SK-N-SH treated with all-trans-retinoic acid at 6 μM for 48 hours (cell line): ENCODE results near the gene TMEM141.
"Not testable (repeated sequence)": the region's sequence is repeated elsewhere in the genome, so short reads cannot be mapped to it uniquely, and the experiment has no call there.

Experiments used
- ATAC-seq: fragments of 200-7000 bp; cut with Tn5 transposase; 3 replicates; pipeline ENCODE4 v1.9.1; 2020; ENCODE audit warnings: mild to moderate bottlenecking, moderate library complexity
- ARNTL ChIP-seq: fragments of 450-650 bp; formaldehyde crosslinking; IDR thresholded peaks from 2 replicates; pipeline ENCODE4 v1.5.0; 2020; ENCODE audit warnings: low read depth, mild to moderate bottlenecking, moderate library complexity, borderline replicate concordance
- BACH2 ChIP-seq: fragments of 250-450 bp; sonication (Bioruptor Pico); IDR thresholded peaks from 2 replicates; pipeline ENCODE4 v1.9.0; 2021; ENCODE audit warnings: mild to moderate bottlenecking, borderline replicate concordance
- CSDC2 ChIP-seq: fragments of 250-450 bp; sonication (Bioruptor Pico); IDR thresholded peaks from 2 replicates; pipeline ENCODE4 v1.5.0; 2020; ENCODE audit warnings: mild to moderate bottlenecking, moderate library complexity
- ESRRG ChIP-seq: fragments of 250-450 bp; sonication (Bioruptor Pico); IDR thresholded peaks from 2 replicates; pipeline ENCODE4 v1.6.1; 2021; ENCODE audit warnings: mild to moderate bottlenecking
- GLIS3 ChIP-seq: fragments of 250-450 bp; sonication (Bioruptor Pico); IDR thresholded peaks from 2 replicates; pipeline ENCODE4 v1.5.0; 2020; ENCODE audit warnings: mild to moderate bottlenecking, moderate library complexity
- ISL1 ChIP-seq: fragments of 250-450 bp; sonication (Bioruptor Pico); IDR thresholded peaks from 2 replicates; pipeline ENCODE4 v2.1.2; 2022; ENCODE audit warnings: mild to moderate bottlenecking, moderate library complexity
- OSR1 ChIP-seq: fragments of 250-450 bp; sonication (Bioruptor Pico); IDR thresholded peaks from 2 replicates; pipeline ENCODE4 v1.8.0; 2022; ENCODE audit warnings: moderate library complexity, mild to moderate bottlenecking, inconsistent platforms
- PPARA ChIP-seq: fragments of 250-450 bp; sonication (Bioruptor Pico); IDR thresholded peaks from 2 replicates; pipeline ENCODE4 v1.5.0; 2020; ENCODE audit warnings: mild to moderate bottlenecking, borderline replicate concordance
- RARB ChIP-seq: fragments of 250-450 bp; sonication (Bioruptor Pico); IDR thresholded peaks from 2 replicates; pipeline ENCODE4 v1.8.0; 2021; ENCODE audit warnings: mild to moderate bottlenecking, moderate library complexity
- SNAI2 ChIP-seq: fragments of 250-450 bp; sonication (Bioruptor Pico); IDR thresholded peaks from 2 replicates; pipeline ENCODE4 v1.5.0; 2020; ENCODE audit warnings: mild to moderate bottlenecking, moderate library complexity
- TCF4 ChIP-seq: fragments of 250-450 bp; sonication (Bioruptor Pico); IDR thresholded peaks from 2 replicates; pipeline ENCODE4 v1.8.0; 2021; ENCODE audit warnings: mild to moderate bottlenecking, moderate library complexity, borderline replicate concordance
- TOX ChIP-seq: fragments of 250-450 bp; sonication (Bioruptor Pico); IDR thresholded peaks from 2 replicates; pipeline ENCODE4 v1.8.0; 2021; ENCODE audit warnings: mild to moderate bottlenecking, moderate library complexity, borderline replicate concordance
- ZC3H10 ChIP-seq: fragments of 250-450 bp; sonication (Bioruptor Pico); IDR thresholded peaks from 2 replicates; pipeline ENCODE4 v1.5.1; 2021; ENCODE audit warnings: mild to moderate bottlenecking, moderate library complexity
- ZFP3 ChIP-seq: fragments of 250-450 bp; sonication (Bioruptor Pico); IDR thresholded peaks from 2 replicates; pipeline ENCODE4 v1.5.0; 2020; ENCODE audit warnings: mild to moderate bottlenecking, moderate library complexity
- ZFP30 ChIP-seq: fragments of 450-650 bp; formaldehyde crosslinking; IDR thresholded peaks from 2 replicates; pipeline ENCODE4 v1.5.0; 2022; ENCODE audit warnings: mild to moderate bottlenecking, moderate library complexity
- ZNF565 ChIP-seq: fragments of 450-650 bp; formaldehyde crosslinking; conservative IDR thresholded peaks from 2 replicates; pipeline ENCODE4 v1.5.0; 2020; ENCODE audit warnings: low read depth, mild to moderate bottlenecking, moderate library complexity
- ZNF70 ChIP-seq: fragments of 450-650 bp; formaldehyde crosslinking; IDR thresholded peaks from 2 replicates; pipeline ENCODE4 v1.5.0; 2020; ENCODE audit warnings: mild to moderate bottlenecking, moderate library complexity
- ZNF8 ChIP-seq: fragments of 450-650 bp; formaldehyde crosslinking; IDR thresholded peaks from 2 replicates; pipeline ENCODE4 v1.5.0; 2020; ENCODE audit warnings: mild to moderate bottlenecking, moderate library complexity
- TF ChIP-seq, protein P1 (sequence below): fragments of 250-450 bp; sonication (Bioruptor Pico); IDR thresholded peaks from 2 replicates; pipeline ENCODE4 v1.5.1; 2020; ENCODE audit warnings: low read depth, mild to moderate bottlenecking, moderate library complexity
- TF ChIP-seq, protein P2 (sequence below): fragments of 250-450 bp; sonication (Bioruptor Pico); IDR thresholded peaks from 2 replicates; pipeline ENCODE4 v1.8.0; 2020; ENCODE audit warnings: mild to moderate bottlenecking, moderate library complexity, borderline replicate concordance
- TF ChIP-seq, protein P3 (sequence below): fragments of 250-450 bp; sonication (Bioruptor Pico); IDR thresholded peaks from 2 replicates; pipeline ENCODE4 v1.5.0; 2020; ENCODE audit warnings: mild to moderate bottlenecking, moderate library complexity
- TF ChIP-seq, protein P4 (sequence below): fragments of 250-450 bp; sonication (Bioruptor Pico); IDR thresholded peaks from 2 replicates; pipeline ENCODE4 v1.5.1; 2021; ENCODE audit warnings: mild to moderate bottlenecking, moderate library complexity

The TMEM141 gene

DNA sequence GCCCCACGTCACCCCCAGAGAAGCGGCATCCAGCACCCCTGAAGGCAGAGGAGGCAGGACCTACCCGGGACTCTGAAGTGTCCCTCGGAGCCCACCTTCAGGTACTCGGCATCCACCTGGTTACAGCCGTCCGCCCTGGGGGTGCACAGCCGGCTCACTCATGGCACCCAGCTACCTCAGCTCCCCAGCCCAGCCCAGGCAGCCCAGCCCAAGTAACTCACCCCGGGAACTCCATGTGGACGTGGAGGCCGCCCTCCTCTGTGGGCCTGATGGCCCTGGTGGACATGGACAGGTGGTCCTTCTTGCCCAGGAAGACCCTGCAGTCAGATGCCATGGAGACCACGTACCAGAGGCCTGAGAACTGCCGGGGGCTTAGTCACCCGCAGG, 27.5 kb upstream of the TMEM141 start:
- ATAC-seq = no peak
- no peak for TF ChIP-seq BACH2 (CRISPR knock-in tag)
- TF ChIP-seq ZFP30 = no peak

DNA sequence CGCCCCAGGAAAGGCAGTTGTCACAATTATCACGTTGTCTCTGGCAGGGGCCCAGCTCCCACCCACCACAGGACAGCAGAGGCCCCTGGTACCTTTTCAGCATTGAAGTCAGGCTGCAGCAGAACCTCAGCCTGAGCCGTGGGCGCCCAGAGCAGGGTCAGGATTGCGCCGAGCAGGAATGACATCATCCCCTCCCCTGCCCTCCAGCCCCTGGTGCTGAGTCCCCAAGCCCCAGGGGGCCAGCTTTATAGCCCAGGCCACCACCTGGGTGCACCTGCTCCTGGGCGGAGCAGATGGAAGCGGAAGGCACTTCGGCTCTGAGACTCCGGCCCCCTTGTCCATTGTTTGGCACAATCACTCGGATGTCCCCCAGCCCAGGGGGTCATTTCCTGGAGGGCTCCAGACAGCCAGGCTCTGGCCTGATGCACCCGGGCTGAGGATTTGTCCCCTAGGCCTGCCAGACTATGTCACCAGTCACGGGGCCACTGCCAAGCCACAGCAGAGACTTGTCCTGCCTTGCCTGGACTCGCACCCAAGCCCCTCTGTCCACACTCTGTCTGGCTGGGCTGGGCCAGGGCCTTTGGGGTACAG, 26.7 kb upstream of the TMEM141 start, which contains the start of gene LCN15:
TSS of gene LCN15 (minus strand) at position 218 of the 591 bp plus-strand sequence. CDS start at position 188, 30 bp downstream.
- no peak for ATAC-seq
- TF ChIP-seq TCF4 (CRISPR knock-in tag) (no peak), ZFP3 (CRISPR knock-in tag) (no peak), TOX (no peak), OSR1 (CRISPR knock-in tag) (no peak), GLIS3 (CRISPR knock-in tag) (no peak), ZC3H10 (CRISPR knock-in tag) (no peak)
- TF ChIP-seq, protein P1, sequence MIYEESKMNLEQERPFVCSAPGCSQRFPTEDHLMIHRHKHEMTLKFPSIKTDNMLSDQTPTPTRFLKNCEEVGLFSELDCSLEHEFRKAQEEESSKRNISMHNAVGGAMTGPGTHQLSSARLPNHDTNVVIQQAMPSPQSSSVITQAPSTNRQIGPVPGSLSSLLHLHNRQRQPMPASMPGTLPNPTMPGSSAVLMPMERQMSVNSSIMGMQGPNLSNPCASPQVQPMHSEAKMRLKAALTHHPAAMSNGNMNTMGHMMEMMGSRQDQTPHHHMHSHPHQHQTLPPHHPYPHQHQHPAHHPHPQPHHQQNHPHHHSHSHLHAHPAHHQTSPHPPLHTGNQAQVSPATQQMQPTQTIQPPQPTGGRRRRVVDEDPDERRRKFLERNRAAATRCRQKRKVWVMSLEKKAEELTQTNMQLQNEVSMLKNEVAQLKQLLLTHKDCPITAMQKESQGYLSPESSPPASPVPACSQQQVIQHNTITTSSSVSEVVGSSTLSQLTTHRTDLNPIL (CRISPR knock-in tag) = no peak
- TF ChIP-seq, all 23 proteins: peak for 0

DNA sequence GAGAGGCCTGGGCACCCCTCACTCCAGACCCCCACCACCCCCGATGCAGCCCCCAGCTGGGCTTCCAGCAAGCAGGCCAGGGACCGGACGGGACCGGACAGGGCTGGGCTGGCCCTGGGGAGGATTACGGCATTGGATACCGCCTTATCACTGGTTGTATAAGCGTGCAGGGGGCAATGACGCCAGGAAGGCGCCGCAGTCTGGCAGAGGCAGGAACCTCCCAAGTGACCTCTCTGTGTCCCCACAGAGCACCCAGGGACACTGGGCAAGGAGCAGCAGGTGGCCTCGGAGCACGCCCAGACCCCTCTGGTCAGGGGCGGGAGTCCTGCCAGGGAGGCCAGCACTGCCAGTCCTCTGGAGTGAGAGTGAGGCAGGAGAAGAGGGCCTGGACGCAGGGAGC, 26.1 kb upstream of the TMEM141 start:
- ATAC-seq = no peak
- TF ChIP-seq TOX (no peak), SNAI2 (CRISPR knock-in tag) (no peak), ARNTL (CRISPR knock-in tag) (no peak), ISL1 (CRISPR knock-in tag) (no peak), TCF4 (CRISPR knock-in tag) (no peak), CSDC2 (CRISPR knock-in tag) (no peak), GLIS3 (CRISPR knock-in tag) (no peak), ZFP3 (CRISPR knock-in tag) (no peak), ZNF70 (CRISPR knock-in tag) (no peak), ESRRG (no peak), OSR1 (CRISPR knock-in tag) (no peak), BACH2 (CRISPR knock-in tag) (no peak), RARB (no peak), PPARA (CRISPR knock-in tag) (no peak), ZC3H10 (CRISPR knock-in tag) (no peak)
- TF ChIP-seq, protein P1 (CRISPR knock-in tag) = no peak
- TF ChIP-seq, all 23 proteins: peak for 0

DNA sequence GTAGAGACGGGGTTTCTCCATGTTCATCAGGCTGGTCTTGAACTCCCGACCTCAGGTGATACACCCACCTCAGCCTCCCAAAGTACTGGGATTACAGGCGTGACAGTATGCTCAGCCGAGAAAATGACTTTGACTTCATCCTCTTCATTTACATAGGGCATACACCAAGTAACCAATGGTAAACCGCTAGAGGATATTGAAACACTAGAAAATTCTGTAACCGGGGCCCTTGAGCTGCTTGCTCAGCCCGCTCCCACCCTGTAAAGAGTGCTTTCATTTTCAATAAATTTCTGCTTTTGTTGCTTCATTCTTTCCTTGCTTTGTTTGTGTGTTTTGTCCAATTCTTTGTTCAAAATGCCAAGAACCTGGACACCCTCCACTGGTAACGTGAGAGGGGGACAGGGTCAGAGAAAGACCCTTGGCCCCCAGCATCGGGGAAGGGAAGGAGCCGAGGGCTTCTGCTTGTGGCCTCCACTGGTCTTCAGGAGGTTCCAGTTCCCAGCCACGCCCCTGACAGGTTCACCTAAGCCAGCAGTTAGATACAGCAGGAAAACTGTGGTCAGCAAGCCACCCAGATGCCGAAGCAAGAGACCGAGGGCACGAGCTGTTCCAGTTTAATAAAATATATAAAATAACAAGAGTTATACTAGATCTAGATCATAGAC, 25.3 kb upstream of the TMEM141 start:
- not testable (repeated sequence) for ATAC-seq

DNA sequence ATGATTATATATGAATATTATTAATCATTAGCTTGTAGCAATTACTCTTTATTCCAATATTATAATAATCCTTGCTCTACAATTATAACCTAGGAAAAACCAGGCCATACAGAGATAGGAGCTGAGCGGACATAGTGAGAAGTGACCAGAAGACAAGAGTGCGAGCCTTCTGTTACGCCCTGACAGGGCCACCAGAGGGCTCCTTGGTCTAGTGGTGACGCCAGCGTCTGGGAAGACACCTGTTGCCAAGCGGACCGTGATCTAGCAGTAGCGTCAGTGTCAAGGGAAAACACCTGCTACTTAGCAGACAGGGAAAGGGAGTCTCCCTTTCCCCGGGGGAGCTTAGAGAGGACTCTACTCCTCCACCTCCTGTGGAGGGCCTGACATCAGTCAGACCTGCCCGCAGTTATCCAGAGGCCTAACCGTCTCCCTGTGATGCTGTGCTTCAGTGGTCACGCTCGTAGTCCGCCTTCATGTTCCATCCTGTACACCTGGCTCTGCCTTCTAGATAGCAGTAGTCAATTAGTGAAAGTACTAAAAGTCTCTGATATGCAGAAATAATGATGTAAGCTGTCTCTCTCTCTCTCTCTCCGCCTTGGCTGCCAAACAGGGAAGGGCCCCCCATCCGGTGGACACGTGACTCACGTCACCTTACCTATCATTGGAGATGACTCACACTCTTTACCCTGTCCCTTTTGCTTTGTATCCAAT, 24.6 kb upstream of the TMEM141 start:
- ATAC-seq = not testable (repeated sequence)

DNA sequence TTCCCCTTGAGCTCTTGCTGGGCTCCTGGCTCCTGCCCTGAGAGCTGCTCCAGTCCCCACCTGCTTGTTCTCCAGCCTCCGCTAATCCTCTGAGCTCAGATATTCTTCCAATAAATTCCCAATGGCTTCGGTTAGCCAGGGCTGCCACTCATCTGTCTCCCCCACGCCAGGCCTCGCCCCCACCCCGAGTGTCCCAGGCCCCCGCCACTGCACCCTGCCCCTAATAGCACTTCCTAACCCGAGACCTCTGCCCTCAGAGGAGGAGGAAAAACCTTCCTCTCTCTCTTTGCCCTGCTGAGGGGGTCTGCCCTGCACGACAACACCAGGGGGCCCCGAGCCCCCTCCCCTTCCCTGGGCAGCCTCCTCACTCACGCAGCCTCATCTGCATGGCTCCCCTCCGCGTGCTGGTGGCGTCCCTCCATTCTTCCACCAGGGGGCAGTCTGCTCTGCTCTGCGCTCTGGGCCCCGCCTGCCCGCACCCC, 21.4 kb upstream of the TMEM141 start:
- peak; percentile 90 for ATAC-seq
- TF ChIP-seq, protein P2, sequence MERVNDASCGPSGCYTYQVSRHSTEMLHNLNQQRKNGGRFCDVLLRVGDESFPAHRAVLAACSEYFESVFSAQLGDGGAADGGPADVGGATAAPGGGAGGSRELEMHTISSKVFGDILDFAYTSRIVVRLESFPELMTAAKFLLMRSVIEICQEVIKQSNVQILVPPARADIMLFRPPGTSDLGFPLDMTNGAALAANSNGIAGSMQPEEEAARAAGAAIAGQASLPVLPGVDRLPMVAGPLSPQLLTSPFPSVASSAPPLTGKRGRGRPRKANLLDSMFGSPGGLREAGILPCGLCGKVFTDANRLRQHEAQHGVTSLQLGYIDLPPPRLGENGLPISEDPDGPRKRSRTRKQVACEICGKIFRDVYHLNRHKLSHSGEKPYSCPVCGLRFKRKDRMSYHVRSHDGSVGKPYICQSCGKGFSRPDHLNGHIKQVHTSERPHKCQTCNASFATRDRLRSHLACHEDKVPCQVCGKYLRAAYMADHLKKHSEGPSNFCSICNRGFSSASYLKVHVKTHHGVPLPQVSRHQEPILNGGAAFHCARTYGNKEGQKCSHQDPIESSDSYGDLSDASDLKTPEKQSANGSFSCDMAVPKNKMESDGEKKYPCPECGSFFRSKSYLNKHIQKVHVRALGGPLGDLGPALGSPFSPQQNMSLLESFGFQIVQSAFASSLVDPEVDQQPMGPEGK (CRISPR knock-in tag) = no peak
- TF ChIP-seq ZNF70 (CRISPR knock-in tag) = no peak
- TF ChIP-seq ARNTL (CRISPR knock-in tag) = no peak
- TF ChIP-seq ZC3H10 (CRISPR knock-in tag) = no peak
- no peak for TF ChIP-seq ISL1 (CRISPR knock-in tag)
- no peak for TF ChIP-seq CSDC2 (CRISPR knock-in tag)
- no peak for TF ChIP-seq ESRRG
- no peak for TF ChIP-seq OSR1 (CRISPR knock-in tag)
- no peak for TF ChIP-seq ZNF8 (CRISPR knock-in tag)
- TF ChIP-seq, protein P3, sequence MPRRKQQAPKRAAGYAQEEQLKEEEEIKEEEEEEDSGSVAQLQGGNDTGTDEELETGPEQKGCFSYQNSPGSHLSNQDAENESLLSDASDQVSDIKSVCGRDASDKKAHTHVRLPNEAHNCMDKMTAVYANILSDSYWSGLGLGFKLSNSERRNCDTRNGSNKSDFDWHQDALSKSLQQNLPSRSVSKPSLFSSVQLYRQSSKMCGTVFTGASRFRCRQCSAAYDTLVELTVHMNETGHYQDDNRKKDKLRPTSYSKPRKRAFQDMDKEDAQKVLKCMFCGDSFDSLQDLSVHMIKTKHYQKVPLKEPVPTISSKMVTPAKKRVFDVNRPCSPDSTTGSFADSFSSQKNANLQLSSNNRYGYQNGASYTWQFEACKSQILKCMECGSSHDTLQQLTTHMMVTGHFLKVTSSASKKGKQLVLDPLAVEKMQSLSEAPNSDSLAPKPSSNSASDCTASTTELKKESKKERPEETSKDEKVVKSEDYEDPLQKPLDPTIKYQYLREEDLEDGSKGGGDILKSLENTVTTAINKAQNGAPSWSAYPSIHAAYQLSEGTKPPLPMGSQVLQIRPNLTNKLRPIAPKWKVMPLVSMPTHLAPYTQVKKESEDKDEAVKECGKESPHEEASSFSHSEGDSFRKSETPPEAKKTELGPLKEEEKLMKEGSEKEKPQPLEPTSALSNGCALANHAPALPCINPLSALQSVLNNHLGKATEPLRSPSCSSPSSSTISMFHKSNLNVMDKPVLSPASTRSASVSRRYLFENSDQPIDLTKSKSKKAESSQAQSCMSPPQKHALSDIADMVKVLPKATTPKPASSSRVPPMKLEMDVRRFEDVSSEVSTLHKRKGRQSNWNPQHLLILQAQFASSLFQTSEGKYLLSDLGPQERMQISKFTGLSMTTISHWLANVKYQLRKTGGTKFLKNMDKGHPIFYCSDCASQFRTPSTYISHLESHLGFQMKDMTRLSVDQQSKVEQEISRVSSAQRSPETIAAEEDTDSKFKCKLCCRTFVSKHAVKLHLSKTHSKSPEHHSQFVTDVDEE (CRISPR knock-in tag) = no peak
- TF ChIP-seq SNAI2 (CRISPR knock-in tag) = no peak
- TF ChIP-seq TOX = no peak
- no peak for TF ChIP-seq ZFP30
- TF ChIP-seq, protein P4, sequence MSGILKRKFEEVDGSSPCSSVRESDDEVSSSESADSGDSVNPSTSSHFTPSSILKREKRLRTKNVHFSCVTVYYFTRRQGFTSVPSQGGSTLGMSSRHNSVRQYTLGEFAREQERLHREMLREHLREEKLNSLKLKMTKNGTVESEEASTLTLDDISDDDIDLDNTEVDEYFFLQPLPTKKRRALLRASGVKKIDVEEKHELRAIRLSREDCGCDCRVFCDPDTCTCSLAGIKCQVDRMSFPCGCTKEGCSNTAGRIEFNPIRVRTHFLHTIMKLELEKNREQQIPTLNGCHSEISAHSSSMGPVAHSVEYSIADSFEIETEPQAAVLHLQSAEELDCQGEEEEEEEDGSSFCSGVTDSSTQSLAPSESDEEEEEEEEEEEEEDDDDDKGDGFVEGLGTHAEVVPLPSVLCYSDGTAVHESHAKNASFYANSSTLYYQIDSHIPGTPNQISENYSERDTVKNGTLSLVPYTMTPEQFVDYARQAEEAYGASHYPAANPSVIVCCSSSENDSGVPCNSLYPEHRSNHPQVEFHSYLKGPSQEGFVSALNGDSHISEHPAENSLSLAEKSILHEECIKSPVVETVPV (CRISPR knock-in tag) = no peak
- no peak for TF ChIP-seq ZNF565
- TF ChIP-seq ZFP3 (CRISPR knock-in tag) = no peak
